Loucy (cell line): ENCODE data around the gene NCKAP5.

Experiments used
- H2AFZ ChIP-seq: fragments of 200-600 bp; sonication (generic); 2 replicates; pipeline ENCODE4 v1.6.0; 2016; ENCODE audit warnings: antibody characterized with exemption, mild to moderate bottlenecking, low read length, moderate library complexity
- H3F3A ChIP-seq: fragments of 200-600 bp; 2 replicates; pipeline ENCODE4 v1.6.0; 2016; ENCODE audit warnings: antibody characterized with exemption, low read depth, mild to moderate bottlenecking
- H3K27me3 ChIP-seq: fragments of 200-600 bp; sonication (generic); 2 replicates; pipeline ENCODE4 v1.6.1; 2014; ENCODE audit warnings: low read length, mild to moderate bottlenecking; ENCODE audit not compliant: insufficient read depth, poor library complexity, severe bottlenecking
- H3K36me3 ChIP-seq: fragments of 200-600 bp; sonication (generic); 2 replicates; pipeline ENCODE4 v1.6.1; 2016; ENCODE audit warnings: low read length; ENCODE audit not compliant: insufficient read depth
- H3K4me1 ChIP-seq: fragments of 200-600 bp; sonication (generic); 2 replicates; pipeline ENCODE4 v1.5.1; 2014; ENCODE audit warnings: low read length, mild to moderate bottlenecking; ENCODE audit not compliant: insufficient read depth, poor library complexity, severe bottlenecking
- H3K4me2 ChIP-seq: fragments of 200-600 bp; sonication (generic); 2 replicates; pipeline ENCODE4 v1.6.0; 2014; ENCODE audit warnings: antibody characterized with exemption, low read length, low read depth, mild to moderate bottlenecking; ENCODE audit not compliant: poor library complexity, severe bottlenecking
- H3K4me3 ChIP-seq: fragments of 200-600 bp; sonication (generic); 2 replicates; pipeline ENCODE4 v1.5.1; 2014; ENCODE audit warnings: low read length, mild to moderate bottlenecking, mixed read lengths; ENCODE audit not compliant: poor library complexity, severe bottlenecking
- H3K79me2 ChIP-seq: fragments of 200-600 bp; sonication (generic); 2 replicates; pipeline ENCODE4 v1.6.1; 2014; ENCODE audit warnings: low read length; ENCODE audit not compliant: insufficient read depth
- H3K9ac ChIP-seq: fragments of 200-600 bp; sonication (generic); 2 replicates; pipeline ENCODE4 v1.6.0; 2014; ENCODE audit warnings: mild to moderate bottlenecking, low read depth, low read length, moderate library complexity; ENCODE audit not compliant: poor library complexity, severe bottlenecking
- H3K9me2 ChIP-seq: fragments of 200-600 bp; sonication (generic); replicated peaks from 2 replicates; pipeline ENCODE4 v1.6.1; 2016; ENCODE audit warnings: low read depth, low read length, mixed read lengths
- H3K9me3 ChIP-seq: fragments of 200-600 bp; sonication (generic); 2 replicates; pipeline ENCODE4 v1.6.1; 2014; ENCODE audit warnings: mild to moderate bottlenecking, antibody characterized with exemption, low read length, low read depth; ENCODE audit not compliant: insufficient read depth
- H4K20me1 ChIP-seq: fragments of 200-600 bp; sonication (generic); 2 replicates; pipeline ENCODE4 v1.6.0; 2014; ENCODE audit warnings: antibody characterized with exemption, low read length, mild to moderate bottlenecking; ENCODE audit not compliant: insufficient read depth, poor library complexity, severe bottlenecking
- EZH2phosphoT487 ChIP-seq: fragments of 200-600 bp; IDR thresholded peaks from 2 replicates; pipeline ENCODE4 v1.6.1; 2018; ENCODE audit warnings: antibody characterized with exemption, mild to moderate bottlenecking, moderate library complexity, borderline replicate concordance
- TF ChIP-seq, protein P1 (sequence below): fragments of 200-600 bp; sonication (generic); conservative IDR thresholded peaks from 2 replicates; pipeline ENCODE4 v1.5.1; 2014; ENCODE audit warnings: mild to moderate bottlenecking, antibody characterized with exemption, low read length

The NCKAP5 gene

DNA sequence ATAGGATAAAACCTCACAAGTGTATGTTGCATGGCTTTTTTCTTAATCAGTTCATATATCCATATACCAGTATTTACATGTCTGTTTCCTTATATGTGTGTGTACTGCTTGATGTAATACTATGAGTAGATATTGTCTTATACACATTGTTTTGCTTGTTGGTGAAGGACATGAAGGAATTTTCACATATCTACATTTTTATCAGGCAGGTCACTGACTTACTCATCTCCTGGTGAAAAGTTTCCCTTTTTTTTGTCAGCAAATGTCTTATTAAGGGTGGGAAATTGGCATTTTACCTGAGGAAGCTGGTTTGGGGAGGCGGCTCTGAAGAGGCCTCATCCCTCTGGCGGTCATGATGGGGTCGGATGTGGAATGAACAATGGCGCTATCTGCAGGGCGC is 836.8 kb downstream of the NCKAP5 start:
- no peaks in the 10 kb centered on the region for H3K4me1 ChIP-seq
- H3K4me3 ChIP-seq = no peak overlapping the region
- no peak for TF ChIP-seq EZH2phosphoT487
- TF ChIP-seq, protein P1, sequence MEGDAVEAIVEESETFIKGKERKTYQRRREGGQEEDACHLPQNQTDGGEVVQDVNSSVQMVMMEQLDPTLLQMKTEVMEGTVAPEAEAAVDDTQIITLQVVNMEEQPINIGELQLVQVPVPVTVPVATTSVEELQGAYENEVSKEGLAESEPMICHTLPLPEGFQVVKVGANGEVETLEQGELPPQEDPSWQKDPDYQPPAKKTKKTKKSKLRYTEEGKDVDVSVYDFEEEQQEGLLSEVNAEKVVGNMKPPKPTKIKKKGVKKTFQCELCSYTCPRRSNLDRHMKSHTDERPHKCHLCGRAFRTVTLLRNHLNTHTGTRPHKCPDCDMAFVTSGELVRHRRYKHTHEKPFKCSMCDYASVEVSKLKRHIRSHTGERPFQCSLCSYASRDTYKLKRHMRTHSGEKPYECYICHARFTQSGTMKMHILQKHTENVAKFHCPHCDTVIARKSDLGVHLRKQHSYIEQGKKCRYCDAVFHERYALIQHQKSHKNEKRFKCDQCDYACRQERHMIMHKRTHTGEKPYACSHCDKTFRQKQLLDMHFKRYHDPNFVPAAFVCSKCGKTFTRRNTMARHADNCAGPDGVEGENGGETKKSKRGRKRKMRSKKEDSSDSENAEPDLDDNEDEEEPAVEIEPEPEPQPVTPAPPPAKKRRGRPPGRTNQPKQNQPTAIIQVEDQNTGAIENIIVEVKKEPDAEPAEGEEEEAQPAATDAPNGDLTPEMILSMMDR = no peak
- no peaks in the 10 kb centered on the region for H3K36me3 ChIP-seq
- H3K79me2 ChIP-seq = no peaks in the 10 kb centered on the region
- no peak overlapping the region for H2AFZ ChIP-seq
- H3F3A ChIP-seq = no peaks in the 10 kb centered on the region
- no peaks in the 10 kb centered on the region for H4K20me1 ChIP-seq
- H3K9me2 ChIP-seq = no peaks in the 10 kb centered on the region
- H3K9ac ChIP-seq = no peak overlapping the region
- no peaks in the 10 kb centered on the region; the same call in 1 of the 2 replicates for H3K9me3 ChIP-seq
- no peaks in the 10 kb centered on the region for H3K27me3 ChIP-seq
- H3K4me2 ChIP-seq = no peak overlapping the region

DNA sequence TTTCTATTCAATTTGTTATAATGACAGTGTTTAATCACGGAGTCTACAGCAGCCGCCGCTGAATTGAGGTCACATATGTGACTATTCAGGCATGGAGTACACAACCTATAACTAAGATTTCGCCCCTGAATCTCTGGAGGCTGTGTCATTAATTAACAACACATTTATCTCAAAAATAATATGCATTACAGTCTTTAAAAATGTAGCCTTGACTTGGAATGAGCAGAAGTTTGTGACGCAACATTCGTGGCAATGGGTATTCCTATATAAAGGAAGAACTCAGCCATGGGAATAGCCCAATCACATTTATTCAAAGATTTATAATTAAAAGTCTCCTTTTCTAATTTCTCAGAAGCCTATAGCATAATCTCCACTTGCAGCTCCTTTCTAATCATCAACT is 837.7 kb downstream of the NCKAP5 start:
- Histone ChIP-seq H3K79me2 (no peaks in the 10 kb centered on the region), H3K27me3 (no peaks in the 10 kb centered on the region), H3K9ac (no peak overlapping the region), H3K9me2 (no peaks in the 10 kb centered on the region), H3K4me2 (no peak overlapping the region), H3K4me1 (no peaks in the 10 kb centered on the region), H3F3A (no peaks in the 10 kb centered on the region), H3K4me3 (no peak overlapping the region), H4K20me1 (no peaks in the 10 kb centered on the region), H3K36me3 (no peaks in the 10 kb centered on the region), H3K9me3 (no peaks in the 10 kb centered on the region; the same call in 1 of the 2 replicates), H2AFZ (no peak overlapping the region)
- TF ChIP-seq, protein P1 = no peak
- TF ChIP-seq EZH2phosphoT487 = no peak

DNA sequence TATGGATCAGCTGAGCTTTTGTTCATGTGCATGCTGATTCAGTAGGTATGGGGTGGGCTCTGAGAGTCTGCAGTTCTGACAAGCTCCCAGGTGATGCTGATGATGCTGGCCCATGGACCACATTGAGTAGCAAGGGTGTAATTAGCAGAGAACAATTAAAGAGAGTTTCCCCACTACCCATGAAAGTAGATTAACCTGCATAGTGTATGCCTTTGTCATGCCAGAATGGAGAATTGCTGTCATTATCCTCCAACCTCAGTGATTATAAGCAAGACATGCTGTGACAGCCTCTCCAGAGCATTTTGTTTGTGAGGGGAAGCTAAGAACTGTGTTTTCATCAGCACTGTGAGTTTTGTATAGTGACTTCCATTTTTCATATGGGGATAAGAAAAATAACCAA is 838.7 kb downstream of the NCKAP5 start:
- H3K9me2 ChIP-seq = no peaks in the 10 kb centered on the region
- no peaks in the 10 kb centered on the region for H3K36me3 ChIP-seq
- H3K79me2 ChIP-seq = no peaks in the 10 kb centered on the region
- H4K20me1 ChIP-seq = no peaks in the 10 kb centered on the region
- TF ChIP-seq EZH2phosphoT487 = no peak
- TF ChIP-seq, protein P1 = no peak
- no peaks in the 10 kb centered on the region for H3F3A ChIP-seq
- no peaks in the 10 kb centered on the region for H3K9me3 ChIP-seq
- no peaks in the 10 kb centered on the region for H3K4me1 ChIP-seq
- H3K27me3 ChIP-seq = no peaks in the 10 kb centered on the region
- H3K4me3 ChIP-seq = no peak overlapping the region
- H3K4me2 ChIP-seq = no peak overlapping the region
- H3K9ac ChIP-seq = no peak overlapping the region
- no peak overlapping the region for H2AFZ ChIP-seq
